RWPE1 (cell line): ENCODE measurements around the gene TMEM222.

Source experiments
- CTCF ChIA-PET: fragments of 350-600 bp; sonication (Branson Sonifier 250); formaldehyde crosslinking; extraction: SDS; loops from one replicate; lab custom pipeline; 2021; lab: Yijun Ruan, JAX
- POLR2A ChIA-PET: fragments of 400-600 bp; formaldehyde crosslinking; extraction: SDS; loops from one replicate; lab custom pipeline; 2020; ENCODE audit warnings: antibody characterized with exemption; ENCODE audit not compliant: low non-redundant PET; lab: Yijun Ruan, JAX
- DNase-seq: peaks from one replicate; pipeline ENCODE4 v3.0.0; 2012; ENCODE audit warnings: low spot score
- H3K27ac ChIP-seq: fragments of 450-650 bp; 2 replicates; pipeline ENCODE4 v1.5.1; 2017
- TF ChIP-seq, protein P1 (sequence below): fragments of 450-650 bp; conservative IDR thresholded peaks from 2 replicates; pipeline ENCODE4 v1.5.1; 2017; ENCODE audit warnings: low read depth, mild to moderate bottlenecking

Gene TMEM222

DNA sequence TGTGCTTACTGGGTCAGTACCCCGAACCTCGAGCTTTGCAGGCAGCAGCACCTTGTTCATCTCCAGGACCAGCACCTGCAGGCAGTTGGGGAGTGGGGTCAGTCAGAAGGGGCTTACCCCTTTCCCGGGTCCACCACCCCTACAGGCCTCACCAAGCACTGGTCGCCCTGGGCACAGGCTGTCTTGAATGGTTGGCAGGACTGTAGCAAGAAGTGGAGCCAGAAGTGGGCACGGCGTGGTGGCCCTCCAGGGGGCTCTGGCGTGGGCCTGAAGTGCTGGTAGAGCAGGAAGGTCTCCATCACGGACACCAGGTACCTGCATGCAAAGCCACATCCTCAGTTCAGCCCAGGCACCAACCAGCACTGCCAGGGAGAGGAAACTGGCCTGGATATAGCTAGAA lies 39.6 kb downstream of the TMEM222 start:
- ChIA-PET POLR2A (no interaction called here), CTCF (interaction anchor here (0.6 kb wide), 2 partner anchors 49 to 195 kb away, joined by 3 to 9 read pairs; no protein-coding TSS in a partner anchor)
- H3K27ac ChIP-seq: peak overlapping the region; percentile 100
- DNase-seq: no peak
- TF ChIP-seq, protein P1, sequence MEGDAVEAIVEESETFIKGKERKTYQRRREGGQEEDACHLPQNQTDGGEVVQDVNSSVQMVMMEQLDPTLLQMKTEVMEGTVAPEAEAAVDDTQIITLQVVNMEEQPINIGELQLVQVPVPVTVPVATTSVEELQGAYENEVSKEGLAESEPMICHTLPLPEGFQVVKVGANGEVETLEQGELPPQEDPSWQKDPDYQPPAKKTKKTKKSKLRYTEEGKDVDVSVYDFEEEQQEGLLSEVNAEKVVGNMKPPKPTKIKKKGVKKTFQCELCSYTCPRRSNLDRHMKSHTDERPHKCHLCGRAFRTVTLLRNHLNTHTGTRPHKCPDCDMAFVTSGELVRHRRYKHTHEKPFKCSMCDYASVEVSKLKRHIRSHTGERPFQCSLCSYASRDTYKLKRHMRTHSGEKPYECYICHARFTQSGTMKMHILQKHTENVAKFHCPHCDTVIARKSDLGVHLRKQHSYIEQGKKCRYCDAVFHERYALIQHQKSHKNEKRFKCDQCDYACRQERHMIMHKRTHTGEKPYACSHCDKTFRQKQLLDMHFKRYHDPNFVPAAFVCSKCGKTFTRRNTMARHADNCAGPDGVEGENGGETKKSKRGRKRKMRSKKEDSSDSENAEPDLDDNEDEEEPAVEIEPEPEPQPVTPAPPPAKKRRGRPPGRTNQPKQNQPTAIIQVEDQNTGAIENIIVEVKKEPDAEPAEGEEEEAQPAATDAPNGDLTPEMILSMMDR: no peak

DNA sequence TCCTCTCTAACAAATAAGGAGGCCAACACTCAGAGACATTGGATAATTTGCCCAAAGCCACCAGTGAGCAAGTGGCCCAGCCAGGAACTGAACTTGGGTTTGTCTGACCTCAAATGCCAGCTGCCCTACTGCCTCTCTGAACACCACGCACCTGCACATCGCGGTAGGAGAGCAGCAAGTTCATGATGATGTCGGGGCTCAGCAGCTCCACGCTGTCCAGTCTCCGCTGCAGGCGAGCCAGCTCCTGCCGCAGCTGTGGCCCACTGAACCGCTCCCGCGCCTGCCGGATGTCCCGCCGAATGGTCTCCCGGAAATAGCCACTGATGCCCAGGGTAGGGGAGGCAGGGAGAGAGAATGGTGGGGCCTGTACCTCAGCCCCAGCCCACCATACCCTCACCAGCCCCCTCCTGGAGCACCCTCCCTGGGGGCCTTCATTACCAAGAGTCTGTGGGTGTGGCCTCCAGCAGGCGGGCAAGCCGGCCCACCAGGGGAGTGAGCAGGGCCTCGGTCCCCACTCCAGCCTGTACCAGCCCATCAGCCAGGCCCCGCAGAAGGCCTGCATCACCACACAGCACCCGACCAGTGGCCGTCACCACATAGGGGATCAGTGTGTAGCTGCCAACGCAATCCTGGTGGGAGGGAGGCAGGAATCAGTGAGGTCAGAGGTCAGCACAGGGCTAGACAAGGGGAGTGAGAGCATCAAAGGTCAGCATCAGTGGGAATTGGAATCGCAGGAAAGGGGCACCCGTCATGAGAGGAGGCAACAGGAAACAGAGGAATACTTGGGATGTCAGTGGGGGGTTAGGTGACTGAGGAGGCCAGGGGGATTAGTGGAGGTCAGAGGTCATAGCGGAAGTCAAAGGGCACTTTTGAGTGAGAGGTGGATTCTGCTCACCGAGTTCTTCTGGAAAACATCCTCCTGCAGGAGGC lies 42.1 kb downstream of the TMEM222 start:
- DNase-seq: no peak
- ChIA-PET CTCF (no interaction called here), POLR2A (no interaction called here)
- TF ChIP-seq, protein P1: no peak
- peak overlapping the region; percentile 100 for H3K27ac ChIP-seq

DNA sequence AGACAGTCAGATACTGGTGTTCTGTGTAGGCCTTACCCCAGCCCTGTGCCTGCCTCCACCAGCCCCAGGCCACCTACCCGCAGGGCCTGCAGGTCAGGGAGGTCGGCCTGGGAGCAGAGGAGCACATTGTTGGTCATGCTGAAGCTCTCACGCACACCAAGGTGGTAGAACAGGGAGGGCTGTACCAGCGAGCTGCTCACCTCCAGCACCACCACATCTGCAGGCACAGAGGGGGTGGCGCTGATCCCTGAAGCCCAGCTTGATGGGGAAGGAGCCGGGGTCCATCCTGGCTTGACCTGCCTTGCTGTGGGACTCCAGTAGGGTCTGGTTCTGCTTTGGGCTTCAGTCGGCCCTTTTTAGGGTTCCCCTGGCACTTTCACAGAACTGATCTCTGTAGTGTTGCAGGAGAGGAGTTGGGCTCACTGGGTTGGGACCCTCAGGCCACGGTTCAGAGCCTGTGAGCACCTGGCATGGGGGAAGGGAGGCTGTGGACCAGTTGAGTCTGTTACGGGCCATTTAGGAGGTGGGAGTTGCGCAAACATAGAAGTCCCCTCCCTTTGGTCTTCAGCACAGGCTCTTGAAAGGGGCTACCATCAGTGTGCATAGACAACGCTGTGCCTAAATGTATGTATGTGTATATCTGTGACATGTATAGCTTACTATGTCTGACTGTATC lies 42.9 kb downstream of the TMEM222 start:
- H3K27ac ChIP-seq: peak overlapping the region; percentile 100
- POLR2A ChIA-PET: interaction anchor here (0.8 to 1.2 kb wide), 5 partner anchors 12 to 64 kb away, joined by 3 to 11 read pairs (median 5); no protein-coding TSS in a partner anchor
- no peak for DNase-seq
- TF ChIP-seq, protein P1: no peak
- CTCF ChIA-PET: interaction anchor here (1.4 to 2.9 kb wide), 3 partner anchors 7 to 64 kb away, joined by 4 to 18 read pairs (median 9); no protein-coding TSS in a partner anchor

DNA sequence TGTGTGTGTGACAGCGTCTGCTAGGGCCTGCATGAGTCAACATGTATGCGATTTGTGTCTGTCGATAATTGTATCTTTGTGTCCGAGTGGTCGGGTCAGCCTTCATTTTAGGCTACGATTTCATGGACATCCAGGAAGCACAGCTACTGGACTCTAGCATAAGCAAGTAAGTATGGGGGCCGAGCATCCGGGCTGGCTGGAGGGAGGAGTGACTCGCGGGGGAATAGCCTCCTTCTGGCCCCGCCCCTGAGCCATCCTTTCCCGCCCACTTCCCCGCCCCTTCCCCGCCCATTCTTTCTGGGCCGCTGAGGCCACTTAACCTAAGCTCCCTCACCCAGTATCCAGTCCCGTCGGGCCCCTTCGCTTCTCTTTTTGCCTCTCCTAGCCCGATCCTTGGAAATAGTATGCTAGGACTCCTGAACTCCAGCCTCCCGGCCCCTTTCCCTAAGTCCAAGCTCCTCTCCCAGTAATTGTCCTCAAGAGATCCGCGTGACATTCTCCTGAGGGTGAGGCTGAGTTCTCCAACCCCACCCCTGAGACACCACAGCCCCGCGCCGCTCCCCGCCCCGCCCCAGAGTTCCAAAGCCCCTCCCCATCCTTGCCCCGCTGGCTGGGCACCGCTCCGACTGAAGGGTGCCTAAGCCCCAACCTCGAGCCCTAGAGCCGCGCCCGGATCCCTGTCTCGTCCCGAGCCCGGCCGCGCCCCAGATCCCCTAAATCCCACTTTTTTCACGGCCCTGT lies 43.6 kb downstream of the TMEM222 start:
- POLR2A ChIA-PET: interaction anchor here (0.8 to 1.2 kb wide), 6 partner anchors 12 to 65 kb away, joined by 3 to 11 read pairs (median 4); no protein-coding TSS in a partner anchor
- CTCF ChIA-PET: interaction anchor here (0.6 to 3.0 kb wide), 10 partner anchors 8 to 65 kb away, joined by 3 to 19 read pairs (median 4); no protein-coding TSS in a partner anchor
- TF ChIP-seq, protein P1: no peak
- DNase-seq: peak; percentile 90
- H3K27ac ChIP-seq: peak overlapping the region; percentile 100

DNA sequence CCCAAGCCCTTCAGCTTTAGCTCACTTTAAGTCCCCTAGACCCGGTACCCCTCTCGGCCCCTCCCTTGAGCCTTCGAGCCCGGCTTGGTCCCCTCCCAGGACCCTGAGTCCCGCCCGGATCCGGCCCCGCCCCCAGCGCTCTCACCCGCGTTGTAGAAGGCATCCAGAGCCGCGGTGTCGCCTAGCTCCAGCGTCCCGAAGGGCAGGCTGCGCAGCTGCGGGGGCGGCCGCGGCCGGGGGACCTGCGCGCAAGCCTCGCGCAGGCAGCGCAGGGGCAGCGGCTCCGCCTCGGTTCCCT lies 44.1 kb downstream of the TMEM222 start:
- peak overlapping the region; percentile 100 for H3K27ac ChIP-seq
- TF ChIP-seq, protein P1: no peak
- DNase-seq: peak; percentile 66
- ChIA-PET POLR2A (interaction anchor here (0.8 to 1.1 kb wide), 4 partner anchors 8 to 65 kb away, joined by 3 to 5 read pairs (median 4); no protein-coding TSS in a partner anchor), CTCF (interaction anchor here (0.6 to 3.0 kb wide), 10 partner anchors 9 to 65 kb away, joined by 3 to 19 read pairs (median 4); no protein-coding TSS in a partner anchor)
